Measurements from ENCODE around the gene GPR151. TPM values are rescaled to one million over a fixed set of nuclear protein-coding genes. Genes with fewer than 3 reads are reported as not detected.

GPR151 gene
- total RNA-seq, 1 donor from 2014 or later, result not detected

- Mint-ChIP-seq H3K27ac (ENCODE audit: unreplicated experiment) (no peak overlapping the region), H3K4me1 (ENCODE audit: unreplicated experiment) (peaks cover 8% of the 10 kb centered on the region)
Measured at GRCh38 chr5:146510559-146511125, 5.3 kb downstream of the GPR151 start.

GRCh38 chr5:146507428-146507827 lies 8.6 kb downstream of the GPR151 start:
- Mint-ChIP-seq H3K4me3 (ENCODE audit: unreplicated experiment) (no peak overlapping the region), H3K27me3 (ENCODE audit: unreplicated experiment) (no peaks in the 10 kb centered on the region), H3K36me3 (ENCODE audit: low read depth, unreplicated experiment) (peaks cover 29% of the 10 kb centered on the region), H3K4me1 (ENCODE audit: unreplicated experiment) (peaks cover 2% of the 10 kb centered on the region), H3K9me3 (ENCODE audit: unreplicated experiment) (no peaks in the 10 kb centered on the region), H3K27ac (ENCODE audit: unreplicated experiment) (no peak overlapping the region)
- DNase-seq (ENCODE audit: low spot score), result no peak
- no peak for TF ChIP-seq CTCF (IDR thresholded peaks at IDR 0.05; ENCODE audit: unreplicated experiment)

More at GRCh38 chr5:146510559-146511125, 5.3 kb downstream of the GPR151 start:
- DNase-seq (ENCODE audit: low spot score), result no peak
- Mint-ChIP-seq H3K36me3 (ENCODE audit: low read depth, unreplicated experiment) (peaks cover 18% of the 10 kb centered on the region), H3K4me3 (ENCODE audit: unreplicated experiment) (no peak overlapping the region), H3K9me3 (ENCODE audit: unreplicated experiment) (no peaks in the 10 kb centered on the region), H3K27me3 (ENCODE audit: unreplicated experiment) (no peaks in the 10 kb centered on the region)
- TF ChIP-seq CTCF (IDR thresholded peaks at IDR 0.05; ENCODE audit: unreplicated experiment), result no peak

DNA sequence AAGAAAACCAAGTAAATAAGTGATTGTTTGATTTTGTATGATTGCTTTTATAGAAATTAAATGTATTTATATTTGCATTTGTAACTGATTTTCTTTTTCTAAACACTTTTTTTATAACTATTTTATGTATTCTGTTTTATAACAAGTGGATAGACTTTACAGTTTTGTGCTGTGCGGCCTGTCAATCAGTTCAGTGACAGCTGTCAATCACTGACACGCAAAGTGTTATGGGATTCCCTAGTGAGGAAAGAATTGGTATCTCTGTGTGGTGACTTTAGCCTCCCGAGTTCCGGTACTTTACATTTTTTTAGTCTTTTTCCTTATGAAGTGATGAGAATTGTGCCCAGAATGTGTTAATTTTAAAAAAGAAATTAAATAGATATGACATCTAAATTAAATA lies 16.3 kb downstream of the GPR151 start:
- Mint-ChIP-seq H3K4me3 (ENCODE audit: unreplicated experiment) (no peak overlapping the region), H3K27ac (ENCODE audit: unreplicated experiment) (no peak overlapping the region), H3K9me3 (ENCODE audit: unreplicated experiment) (no peaks in the 10 kb centered on the region), H3K4me1 (ENCODE audit: unreplicated experiment) (no peaks in the 10 kb centered on the region), H3K27me3 (ENCODE audit: unreplicated experiment) (no peaks in the 10 kb centered on the region), H3K36me3 (ENCODE audit: low read depth, unreplicated experiment) (peaks cover 12% of the 10 kb centered on the region)
- DNase-seq (ENCODE audit: low spot score), result no peak
- TF ChIP-seq CTCF (IDR thresholded peaks at IDR 0.05; ENCODE audit: unreplicated experiment), result no peak

DNA sequence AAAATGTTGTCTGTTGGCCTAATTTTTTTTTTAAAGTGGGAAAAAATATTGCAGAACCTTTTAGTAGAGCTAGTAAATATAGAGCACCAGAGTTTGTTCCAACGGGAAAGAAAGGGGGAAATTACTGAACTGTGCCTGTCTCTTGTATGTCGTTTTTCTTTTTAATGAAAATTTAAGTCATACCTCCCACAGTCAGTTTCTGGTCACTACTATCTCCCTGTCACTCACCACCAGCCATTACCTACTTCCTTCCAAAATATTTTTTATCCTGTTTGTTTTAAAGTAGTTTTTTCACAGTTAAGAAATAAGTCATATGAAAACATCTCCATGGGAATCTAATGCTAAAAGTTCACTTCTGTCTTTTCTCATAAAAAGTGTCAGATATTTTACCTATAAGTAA lies 21.3 kb downstream of the GPR151 start:
- H3K27ac Mint-ChIP-seq (ENCODE audit: unreplicated experiment), result no peak overlapping the region

More for the DNA sequence above, 21.3 kb downstream of the GPR151 start:
- H3K4me3 Mint-ChIP-seq (ENCODE audit: unreplicated experiment), result no peak overlapping the region
- no peaks in the 10 kb centered on the region for H3K9me3 Mint-ChIP-seq (ENCODE audit: unreplicated experiment)
- no peaks in the 10 kb centered on the region for H3K4me1 Mint-ChIP-seq (ENCODE audit: unreplicated experiment)
- no peak for DNase-seq (ENCODE audit: low spot score)
- no peak for TF ChIP-seq CTCF (IDR thresholded peaks at IDR 0.05; ENCODE audit: unreplicated experiment)
- no peaks in the 10 kb centered on the region for H3K27me3 Mint-ChIP-seq (ENCODE audit: unreplicated experiment)
- peaks cover 5% of the 10 kb centered on the region for H3K36me3 Mint-ChIP-seq (ENCODE audit: low read depth, unreplicated experiment)
